ENCODE data around the gene GPR15.

GPR15 gene

GRCh38 chr3:98573181-98573728, 41.5 kb downstream of the GPR15 start:
- no peak for DNase-seq (ENCODE audit: low read depth in 1 of 2, low spot score in 1 of 2)
- H3K4me3 ChIP-seq (replicated peaks; ENCODE audit: insufficient read depth, low read length), result no peak overlapping the region
- no peaks in the 10 kb centered on the region for H3K27me3 ChIP-seq (ENCODE audit: insufficient read depth, poor library complexity, severe bottlenecking)
- H3K27ac ChIP-seq (replicated peaks), result no peak overlapping the region
- TF ChIP-seq, protein P1, sequence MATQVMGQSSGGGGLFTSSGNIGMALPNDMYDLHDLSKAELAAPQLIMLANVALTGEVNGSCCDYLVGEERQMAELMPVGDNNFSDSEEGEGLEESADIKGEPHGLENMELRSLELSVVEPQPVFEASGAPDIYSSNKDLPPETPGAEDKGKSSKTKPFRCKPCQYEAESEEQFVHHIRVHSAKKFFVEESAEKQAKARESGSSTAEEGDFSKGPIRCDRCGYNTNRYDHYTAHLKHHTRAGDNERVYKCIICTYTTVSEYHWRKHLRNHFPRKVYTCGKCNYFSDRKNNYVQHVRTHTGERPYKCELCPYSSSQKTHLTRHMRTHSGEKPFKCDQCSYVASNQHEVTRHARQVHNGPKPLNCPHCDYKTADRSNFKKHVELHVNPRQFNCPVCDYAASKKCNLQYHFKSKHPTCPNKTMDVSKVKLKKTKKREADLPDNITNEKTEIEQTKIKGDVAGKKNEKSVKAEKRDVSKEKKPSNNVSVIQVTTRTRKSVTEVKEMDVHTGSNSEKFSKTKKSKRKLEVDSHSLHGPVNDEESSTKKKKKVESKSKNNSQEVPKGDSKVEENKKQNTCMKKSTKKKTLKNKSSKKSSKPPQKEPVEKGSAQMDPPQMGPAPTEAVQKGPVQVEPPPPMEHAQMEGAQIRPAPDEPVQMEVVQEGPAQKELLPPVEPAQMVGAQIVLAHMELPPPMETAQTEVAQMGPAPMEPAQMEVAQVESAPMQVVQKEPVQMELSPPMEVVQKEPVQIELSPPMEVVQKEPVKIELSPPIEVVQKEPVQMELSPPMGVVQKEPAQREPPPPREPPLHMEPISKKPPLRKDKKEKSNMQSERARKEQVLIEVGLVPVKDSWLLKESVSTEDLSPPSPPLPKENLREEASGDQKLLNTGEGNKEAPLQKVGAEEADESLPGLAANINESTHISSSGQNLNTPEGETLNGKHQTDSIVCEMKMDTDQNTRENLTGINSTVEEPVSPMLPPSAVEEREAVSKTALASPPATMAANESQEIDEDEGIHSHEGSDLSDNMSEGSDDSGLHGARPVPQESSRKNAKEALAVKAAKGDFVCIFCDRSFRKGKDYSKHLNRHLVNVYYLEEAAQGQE (IDR thresholded peaks at IDR 0.05; ENCODE audit: insufficient replicate concordance, low read depth), result no peak
- TF ChIP-seq CTCF (IDR thresholded peaks at IDR 0.05; ENCODE audit: insufficient read depth, low read length) (no peak), GABPA (IDR thresholded peaks at IDR 0.05; ENCODE audit: low read depth) (no peak), SPI1 (IDR thresholded peaks at IDR 0.05; ENCODE audit: borderline replicate concordance, low read depth) (no peak), POLR2AphosphoS5 (IDR thresholded peaks at IDR 0.05; ENCODE audit: low read depth) (no peak)

- Histone ChIP-seq H3K27ac (replicated peaks) (no peak overlapping the region), H3K4me3 (replicated peaks; ENCODE audit: insufficient read depth, low read length) (no peak overlapping the region), H3K27me3 (ENCODE audit: insufficient read depth, poor library complexity, severe bottlenecking) (no peaks in the 10 kb centered on the region)
- no peak for TF ChIP-seq POLR2AphosphoS5 (IDR thresholded peaks at IDR 0.05; ENCODE audit: low read depth)
- TF ChIP-seq GABPA (IDR thresholded peaks at IDR 0.05; ENCODE audit: low read depth), result no peak
- no peak for TF ChIP-seq CTCF (IDR thresholded peaks at IDR 0.05; ENCODE audit: insufficient read depth, low read length)
- TF ChIP-seq, protein P1 (IDR thresholded peaks at IDR 0.05; ENCODE audit: insufficient replicate concordance, low read depth), result no peak
- no peak for TF ChIP-seq SPI1 (IDR thresholded peaks at IDR 0.05; ENCODE audit: borderline replicate concordance, low read depth)
- no peak for DNase-seq (ENCODE audit: low read depth in 1 of 2, low spot score in 1 of 2)
Observed at GRCh38 chr3:98574132-98574531, 42.4 kb downstream of the GPR15 start.

DNA sequence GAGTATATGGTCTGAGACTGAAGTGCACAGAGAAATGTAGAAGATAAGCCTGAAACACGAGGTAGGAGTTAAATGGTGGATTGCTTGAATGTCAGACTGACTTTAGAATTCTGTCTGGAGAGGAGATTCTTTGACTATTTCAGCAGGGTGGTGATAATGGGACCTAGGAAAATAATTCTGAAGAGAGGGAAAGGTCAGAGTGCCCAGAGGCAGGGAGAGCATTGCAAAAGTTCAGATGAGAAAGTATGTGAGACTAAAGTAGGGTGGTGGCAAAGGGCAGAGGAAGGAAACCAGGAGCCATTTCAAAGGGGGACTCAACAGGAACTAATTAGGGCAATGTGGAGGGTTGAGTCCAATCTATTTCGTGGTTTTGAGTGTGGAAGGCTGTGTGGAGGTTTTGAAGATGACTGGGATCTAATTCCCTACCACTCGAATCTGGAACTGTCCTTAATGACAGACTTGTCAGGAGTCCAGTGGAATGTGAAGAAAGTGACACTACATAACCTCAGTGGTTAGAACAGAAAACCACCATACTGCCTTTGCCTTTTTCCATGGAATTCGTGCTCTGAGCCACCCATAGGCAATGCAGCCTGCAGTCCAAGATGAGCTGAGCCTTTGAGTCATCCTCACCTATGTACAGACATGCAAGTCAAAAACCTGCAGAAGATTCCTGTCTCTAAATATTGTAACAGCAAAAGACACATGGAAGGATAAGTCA, 45.6 kb downstream of the GPR15 start:
- H3K4me3 ChIP-seq (replicated peaks; ENCODE audit: insufficient read depth, low read length), result no peak overlapping the region
- no peak overlapping the region for H3K27ac ChIP-seq (replicated peaks)
- no peak for DNase-seq (ENCODE audit: low read depth in 1 of 2, low spot score in 1 of 2)
- TF ChIP-seq POLR2AphosphoS5 (IDR thresholded peaks at IDR 0.05; ENCODE audit: low read depth), result no peak
- no peak for TF ChIP-seq SPI1 (IDR thresholded peaks at IDR 0.05; ENCODE audit: borderline replicate concordance, low read depth)
- TF ChIP-seq CTCF (IDR thresholded peaks at IDR 0.05; ENCODE audit: insufficient read depth, low read length), result no peak
- TF ChIP-seq GABPA (IDR thresholded peaks at IDR 0.05; ENCODE audit: low read depth), result no peak
- TF ChIP-seq, protein P1 (IDR thresholded peaks at IDR 0.05; ENCODE audit: insufficient replicate concordance, low read depth), result no peak
- H3K27me3 ChIP-seq (ENCODE audit: insufficient read depth, poor library complexity, severe bottlenecking), result no peaks in the 10 kb centered on the region

Data from HL-60 (cell line).